OCI-LY7 (cell line): ENCODE data around the gene TIFAB. TPM values are rescaled to one million over a fixed set of nuclear protein-coding genes. Genes with fewer than 3 reads are reported as not detected.

Experiments
- BruUV-seq: library from RNA; stranded (reverse); fragments of 400-500 nt; replicated peaks from 2 replicates; lab custom pipeline; 2021; lab: Mats Ljungman, UMichigan
- CTCF ChIA-PET: fragments of 300-600 bp; sonication (Branson Sonifier 250); formaldehyde crosslinking; loops from one replicate; lab custom pipeline; 2022; ENCODE audit warnings: antibody characterized with exemption; ENCODE audit not compliant: unreplicated experiment; lab: Charles Lee
- POLR2A ChIA-PET: fragments of 300-600 bp; sonication (Branson Sonifier 250); formaldehyde crosslinking; loops from one replicate; lab custom pipeline; 2022; ENCODE audit warnings: antibody characterized with exemption; lab: Charles Lee
- DNase-seq: peaks from one replicate; pipeline ENCODE4 v3.0.0-alpha.2; 2015; ENCODE audit warnings: low spot score
- H2AFZ ChIP-seq: fragments of 200-600 bp; sonication (generic), shearing (Covaris generic); 2 replicates; pipeline ENCODE4 v1.6.1; 2014; ENCODE audit warnings: mild to moderate bottlenecking, antibody characterized with exemption, low read length, moderate library complexity
- H3K27ac ChIP-seq: fragments of 200-600 bp; sonication (generic); 2 replicates; pipeline ENCODE4 v1.5.1; 2014; ENCODE audit warnings: mixed run types, low read depth, mild to moderate bottlenecking, moderate library complexity, low read length, inconsistent platforms; ENCODE audit not compliant: poor library complexity, severe bottlenecking
- H3K36me3 ChIP-seq: fragments of 200-600 bp; sonication (generic); 2 replicates; pipeline ENCODE4 v1.6.1; 2014; ENCODE audit warnings: mild to moderate bottlenecking, antibody characterized with exemption, low read length, moderate library complexity, mixed read lengths; ENCODE audit not compliant: insufficient read depth
- H3K4me1 ChIP-seq: fragments of 200-600 bp; sonication (generic); 2 replicates; pipeline ENCODE4 v1.5.1; 2014; ENCODE audit warnings: mild to moderate bottlenecking, low read length; ENCODE audit not compliant: insufficient read depth, poor library complexity, severe bottlenecking
- H3K4me2 ChIP-seq: fragments of 200-600 bp; sonication (generic); 2 replicates; pipeline ENCODE4 v1.6.1; 2014; ENCODE audit warnings: mild to moderate bottlenecking, low read length
- H3K4me3 ChIP-seq: fragments of 200-600 bp; sonication (generic); 2 replicates; pipeline ENCODE4 v1.5.1; 2014; ENCODE audit warnings: mild to moderate bottlenecking, low read depth, low read length; ENCODE audit not compliant: poor library complexity, severe bottlenecking
- H3K79me2 ChIP-seq: fragments of 200-600 bp; sonication (generic); 2 replicates; pipeline ENCODE4 v1.6.1; 2016; ENCODE audit warnings: low read depth, mild to moderate bottlenecking, low read length, moderate library complexity, mixed read lengths; ENCODE audit not compliant: insufficient read depth
- H3K9me2 ChIP-seq: fragments of 200-600 bp; sonication (generic); 2 replicates; pipeline ENCODE4 v1.6.1; 2016; ENCODE audit warnings: mild to moderate bottlenecking, low read length, mixed read lengths; ENCODE audit not compliant: insufficient read depth
- H3K9me3 ChIP-seq: fragments of 200-600 bp; sonication (generic); 2 replicates; pipeline ENCODE4 v1.6.1; 2014; ENCODE audit warnings: mild to moderate bottlenecking, mixed run types, low read length, mixed read lengths
- H4K20me1 ChIP-seq: fragments of 200-600 bp; sonication (generic); 2 replicates; pipeline ENCODE4 v1.6.1; 2014; ENCODE audit warnings: mild to moderate bottlenecking, antibody characterized with exemption, low read length, moderate library complexity, mixed read lengths; ENCODE audit not compliant: insufficient read depth
- CTCF ChIP-seq: fragments of 200-600 bp; sonication (generic); conservative IDR thresholded peaks from 2 replicates; pipeline ENCODE4 v1.5.1; 2014; ENCODE audit warnings: mild to moderate bottlenecking, antibody characterized with exemption, low read length, moderate library complexity, mixed read lengths
- EZH2phosphoT487 ChIP-seq: fragments of 200-600 bp; sonication (generic); IDR thresholded peaks from 2 replicates; pipeline ENCODE4 v1.6.1; 2018; ENCODE audit warnings: low read depth, borderline replicate concordance, mild to moderate bottlenecking, mixed run types, antibody characterized with exemption, low read length, moderate library complexity, mixed read lengths
- intact Hi-C: fragments of 100-400 bp; cut with micrococcal nuclease; formaldehyde crosslinking; loops from one replicate; pipeline ENCODE4 v1.10.0; 2022; ENCODE audit not compliant: unreplicated experiment
- small RNA-seq: library from RNA; depleted of rRNA; stranded (forward); fragments of <200 nt; gene quantifications from one replicate; pipeline ENCODE3, GENCODE V24; 2014
- total RNA-seq, 2 experiments: library from RNA; depleted of rRNA in 1 of 2; stranded (reverse); fragments of >200 nt in 1 of 2; shearing (Covaris generic) in 1 of 2; gene quantifications; 2 replicates each; pipeline ENCODE4 v1.2.3, GENCODE V29; 2014 to 2022

TIFAB gene
- total RNA-seq, 2 experiments from 2014 or later = not detected

- H3K9me2 ChIP-seq = no peaks in the 10 kb centered on the region
- BruUV-seq = no TSS peak
- H3K36me3 ChIP-seq = peaks cover 31% of the 10 kb centered on the region; the same call in 1 of the 2 replicates
- TF ChIP-seq CTCF = no peak
- TF ChIP-seq EZH2phosphoT487 = no peak
- peak; percentile 93 for DNase-seq
- H3K27ac ChIP-seq = peak within 1 kb of the TSS; percentile 69
- peak within 1 kb of the TSS; percentile 98 for H2AFZ ChIP-seq
- peaks cover 37% of the 10 kb centered on the region for H3K4me1 ChIP-seq
- H3K79me2 ChIP-seq = peaks cover 46% of the 10 kb centered on the region
- intact Hi-C loops = no loop called here
- H3K4me2 ChIP-seq = peak within 1 kb of the TSS; percentile 72
- POLR2A ChIA-PET = no interaction called here
- peak within 1 kb of the TSS; percentile 99 for H3K4me3 ChIP-seq
- CTCF ChIA-PET = no interaction called here
- peaks cover 35% of the 10 kb centered on the region for H4K20me1 ChIP-seq
- H3K9me3 ChIP-seq = no peaks in the 10 kb centered on the region
These were observed 53.0 kb downstream of the TIFAB start, which contains the start of gene MACROH2A1 for GRCh38 chr5:135398855-135399793. Gene MACROH2A1 (minus strand): TSS chr5:135399231. CDS start chr5:135389093, 10,138 bp downstream.

- H4K20me1 ChIP-seq = peaks cover 42% of the 10 kb centered on the region
- peaks cover 39% of the 10 kb centered on the region for H3K36me3 ChIP-seq
- TF ChIP-seq CTCF (no peak), EZH2phosphoT487 (no peak)
- H3K79me2 ChIP-seq = peaks cover 54% of the 10 kb centered on the region
- POLR2A ChIA-PET = no interaction called here
- H3K9me2 ChIP-seq = no peaks in the 10 kb centered on the region
- peak overlapping the region; percentile 69 for H3K27ac ChIP-seq
- intact Hi-C loops = no loop called here
- peaks cover 37% of the 10 kb centered on the region for H3K4me1 ChIP-seq
- peak overlapping the region; percentile 99 for H3K4me3 ChIP-seq
- peak overlapping the region; percentile 72 for H2AFZ ChIP-seq
- DNase-seq = peak; percentile 70
- no peaks in the 10 kb centered on the region for H3K9me3 ChIP-seq
- CTCF ChIA-PET = no interaction called here
- no TSS peak for BruUV-seq
- H3K4me2 ChIP-seq = peak overlapping the region; percentile 72
These were observed 53.8 kb downstream of the TIFAB start for GRCh38 chr5:135398160-135398854.

Small RNA genes lying within 50 kb of the gene (small RNA-seq; reads per million reads assigned to genes)
- not detected for gene DCANP1

Other genes with a start within 250 kb of the TIFAB start
- 356 and 388 TPM in 2 replicates for gene MACROH2A1, start 53.1 kb downstream of the TIFAB start, total RNA-seq (2014; rRNA removed; shearing (Covaris generic))
- gene MACROH2A1, start 53.1 kb downstream of the TIFAB start, total RNA-seq (2022) = 271 and 279 TPM in 2 replicates
- not detected in 2 replicates for gene DCANP1, start 5.0 kb downstream of the TIFAB start, total RNA-seq (2014; rRNA removed; shearing (Covaris generic))
- gene DCANP1, start 5.0 kb downstream of the TIFAB start, total RNA-seq (2022) = not detected in 2 replicates
- not detected in 2 replicates for gene NEUROG1, start 83.6 kb upstream of the TIFAB start, total RNA-seq (2014; rRNA removed; shearing (Covaris generic))
- gene NEUROG1, start 83.6 kb upstream of the TIFAB start, total RNA-seq (2022) = not detected in 2 replicates
- gene CXCL14, start 126.6 kb upstream of the TIFAB start, total RNA-seq (2014; rRNA removed; shearing (Covaris generic)) = not detected in 2 replicates
- not detected in 2 replicates for gene CXCL14, start 126.6 kb upstream of the TIFAB start, total RNA-seq (2022)